HepG2 (cell line): ENCODE results near the gene HDAC4. TPM values are rescaled to one million over a fixed set of nuclear protein-coding genes. Genes with fewer than 3 reads are reported as not detected.

Source experiments
- ETV6 ChIP-seq: sonication (generic); formaldehyde crosslinking; conservative IDR thresholded peaks from 2 replicates; pipeline ENCODE4 v1.4.0; 2020; ENCODE audit warnings: missing genetic modification reagents
- FOXK2 ChIP-seq: fragments of 450-650 bp; IDR thresholded peaks from 2 replicates; pipeline ENCODE4 v1.6.1; 2016
- GATAD1 ChIP-seq: IDR thresholded peaks from 2 replicates; pipeline ENCODE4 v1.6.1; 2016; ENCODE audit warnings: missing genetic modification reagents, missing compliant biosample characterization
- KLF9 ChIP-seq: IDR thresholded peaks from 2 replicates; pipeline ENCODE4 v1.6.1; 2016; ENCODE audit warnings: low read depth
- MED8 ChIP-seq: sonication (generic); formaldehyde crosslinking; IDR thresholded peaks from 2 replicates; pipeline ENCODE4 v1.8.1; 2023; ENCODE audit warnings: mild to moderate bottlenecking, missing genetic modification reagents; ENCODE audit not compliant: insufficient replicate concordance
- NFIB ChIP-seq: sonication (generic); formaldehyde crosslinking; IDR thresholded peaks from 2 replicates; pipeline ENCODE4 v1.9.0; 2021; ENCODE audit warnings: missing genetic modification reagents, mild to moderate bottlenecking, borderline replicate concordance
- NFKB2 ChIP-seq: sonication (generic); formaldehyde crosslinking; IDR thresholded peaks from 2 replicates; pipeline ENCODE4 v1.4.0; 2020; ENCODE audit warnings: missing genetic modification reagents, borderline replicate concordance
- PHB2 ChIP-seq: fragments of 450-650 bp; IDR thresholded peaks from 2 replicates; pipeline ENCODE4 v1.6.1; 2018; ENCODE audit not compliant: partially characterized antibody
- RAD21 ChIP-seq: fragments of 450-650 bp; formaldehyde crosslinking; IDR thresholded peaks from 2 replicates; pipeline ENCODE4 v1.5.0; 2020; ENCODE audit warnings: mild to moderate bottlenecking
- THYN1 ChIP-seq: sonication (generic); formaldehyde crosslinking; IDR thresholded peaks from 2 replicates; pipeline ENCODE4 v1.8.1; 2023; ENCODE audit warnings: low read depth, mild to moderate bottlenecking, moderate library complexity, missing genetic modification reagents, borderline replicate concordance
- U2AF1 ChIP-seq: fragments of 200-400 bp; formaldehyde crosslinking; optimal IDR thresholded peaks from 2 replicates; pipeline ENCODE3; 2017; ENCODE audit warnings: mild to moderate bottlenecking, low read depth, low read length
- ZNF264 ChIP-seq: sonication (generic); formaldehyde crosslinking; IDR thresholded peaks from 2 replicates; pipeline ENCODE4 v1.4.0; 2020; ENCODE audit warnings: missing genetic modification reagents
- ZNF430 ChIP-seq: sonication (generic); formaldehyde crosslinking; IDR thresholded peaks from 2 replicates; pipeline ENCODE4 v1.9.0; 2021; ENCODE audit warnings: mild to moderate bottlenecking, missing genetic modification reagents
- ZNF768 ChIP-seq: sonication (generic); formaldehyde crosslinking; IDR thresholded peaks from 2 replicates; pipeline ENCODE4 v1.4.0; 2020; ENCODE audit warnings: missing genetic modification reagents
- polyA plus RNA-seq, 8 experiments: library from polyadenylated mRNA; depleted of rRNA in 3 of 8; stranded (reverse) in 7 of 8; unstranded in 1 of 8; fragments of >200 nt; fragmentation: Illumina TruSeq in 4 of 8; extraction: Trizol in 4 of 8; gene quantifications; 2 replicates each; pipeline versions ENCODE4 v1.2.1 to v1.2.3, GENCODE V29; 2011 to 2016; ENCODE audit warnings: low read depth in 4 of 8, missing spikeins in 1 of 8, mixed read lengths in 1 of 8; ENCODE audit not compliant: insufficient read depth in 1 of 8
- total RNA-seq, 5 experiments: library from RNA; depleted of rRNA; stranded (reverse); fragments of >200 nt; fragmentation: Illumina TruSeq; extraction: Trizol; gene quantifications; 2 replicates each; pipeline ENCODE4 v1.2.3, GENCODE V29; 2016; ENCODE audit warnings: low read depth in 1 of 5
- TF ChIP-seq, protein P1 (sequence below), 2 experiments: sonication (generic) in 1 of 2; formaldehyde crosslinking in 1 of 2; IDR thresholded peaks; 2 replicates each; pipeline versions ENCODE4 v1.5.1 to v1.6.1; 2011 to 2020; ENCODE audit warnings: borderline replicate concordance in 1 of 2, low read depth in 1 of 2, low read length in 1 of 2, mild to moderate bottlenecking in 1 of 2, missing genetic modification reagents in 1 of 2, moderate library complexity in 1 of 2
- TF ChIP-seq, protein P2 (sequence below): sonication (generic); formaldehyde crosslinking; IDR thresholded peaks from 2 replicates; pipeline ENCODE4 v1.4.0; 2020; ENCODE audit warnings: missing genetic modification reagents
- TF ChIP-seq, protein P3 (sequence below): sonication (generic); formaldehyde crosslinking; IDR thresholded peaks from 2 replicates; pipeline ENCODE4 v1.8.1; 2023; ENCODE audit warnings: missing genetic modification reagents, mild to moderate bottlenecking, borderline replicate concordance
- TF ChIP-seq, protein P4 (sequence below), 2 experiments: sonication (generic) in 1 of 2; formaldehyde crosslinking in 1 of 2; IDR thresholded peaks; 2 replicates each; pipeline versions ENCODE4 v1.6.1 to v1.9.0; 2014 to 2022; ENCODE audit warnings: antibody characterized with exemption in 1 of 2, borderline replicate concordance in 1 of 2, inconsistent platforms in 1 of 2, low read depth in 1 of 2, missing genetic modification reagents in 1 of 2

Gene HDAC4
- total and polyA plus RNA-seq, 2 of the 13 experiments (the other 11 are each of a cell fraction or from before 2014, with no cell fraction given) = 10.1 to 11.5 TPM

DNA sequence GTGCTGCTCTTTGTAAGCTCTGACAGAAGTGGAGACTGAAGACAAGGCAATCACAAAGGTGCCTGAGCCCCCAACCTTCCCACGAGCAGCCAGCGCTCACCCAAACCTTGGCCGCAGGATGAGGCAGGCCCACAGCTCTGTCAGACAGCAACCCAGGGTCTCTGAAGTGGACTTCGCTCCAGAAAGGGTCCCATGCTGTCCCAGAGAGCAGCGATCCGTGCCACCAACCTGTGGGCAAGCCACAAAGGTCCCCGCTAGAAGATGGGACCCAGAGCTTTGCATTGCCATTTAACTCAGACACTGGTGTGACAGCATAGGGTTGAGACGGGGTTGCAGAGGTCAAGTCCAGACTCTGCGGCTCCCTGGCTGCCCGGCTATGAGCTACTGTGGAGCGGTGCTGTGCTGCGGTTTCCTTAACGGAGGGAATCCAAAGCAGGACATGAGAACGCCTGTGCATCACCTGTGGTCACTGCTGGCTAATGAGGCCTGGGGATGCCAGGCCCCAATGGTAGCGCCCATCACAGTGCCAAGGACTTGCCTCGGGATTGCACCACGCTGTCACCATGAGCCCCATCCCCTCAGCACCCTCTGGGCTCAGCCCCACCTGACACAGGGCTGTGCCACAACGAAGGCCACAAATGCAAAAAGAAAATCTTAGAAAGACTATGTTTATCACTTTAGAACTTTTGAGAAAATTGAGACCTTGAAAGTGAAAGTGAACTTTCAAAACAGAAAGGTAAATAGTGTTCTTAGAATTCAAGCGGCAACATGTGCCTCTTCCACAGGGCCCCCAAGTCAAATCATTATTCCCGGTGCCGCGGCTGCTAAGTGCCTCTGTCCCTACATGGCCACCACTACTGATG is 103.4 kb downstream of the HDAC4 start (continued):
- TF ChIP-seq, protein P1, sequence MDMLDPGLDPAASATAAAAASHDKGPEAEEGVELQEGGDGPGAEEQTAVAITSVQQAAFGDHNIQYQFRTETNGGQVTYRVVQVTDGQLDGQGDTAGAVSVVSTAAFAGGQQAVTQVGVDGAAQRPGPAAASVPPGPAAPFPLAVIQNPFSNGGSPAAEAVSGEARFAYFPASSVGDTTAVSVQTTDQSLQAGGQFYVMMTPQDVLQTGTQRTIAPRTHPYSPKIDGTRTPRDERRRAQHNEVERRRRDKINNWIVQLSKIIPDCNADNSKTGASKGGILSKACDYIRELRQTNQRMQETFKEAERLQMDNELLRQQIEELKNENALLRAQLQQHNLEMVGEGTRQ (IDR thresholded peaks at IDR 0.05; ENCODE audit: low read depth, low read length) = no peak
- TF ChIP-seq, protein P1 (CRISPR knock-in tag; IDR thresholded peaks at IDR 0.05; ENCODE audit: borderline replicate concordance) = no peak
- TF ChIP-seq, protein P2, sequence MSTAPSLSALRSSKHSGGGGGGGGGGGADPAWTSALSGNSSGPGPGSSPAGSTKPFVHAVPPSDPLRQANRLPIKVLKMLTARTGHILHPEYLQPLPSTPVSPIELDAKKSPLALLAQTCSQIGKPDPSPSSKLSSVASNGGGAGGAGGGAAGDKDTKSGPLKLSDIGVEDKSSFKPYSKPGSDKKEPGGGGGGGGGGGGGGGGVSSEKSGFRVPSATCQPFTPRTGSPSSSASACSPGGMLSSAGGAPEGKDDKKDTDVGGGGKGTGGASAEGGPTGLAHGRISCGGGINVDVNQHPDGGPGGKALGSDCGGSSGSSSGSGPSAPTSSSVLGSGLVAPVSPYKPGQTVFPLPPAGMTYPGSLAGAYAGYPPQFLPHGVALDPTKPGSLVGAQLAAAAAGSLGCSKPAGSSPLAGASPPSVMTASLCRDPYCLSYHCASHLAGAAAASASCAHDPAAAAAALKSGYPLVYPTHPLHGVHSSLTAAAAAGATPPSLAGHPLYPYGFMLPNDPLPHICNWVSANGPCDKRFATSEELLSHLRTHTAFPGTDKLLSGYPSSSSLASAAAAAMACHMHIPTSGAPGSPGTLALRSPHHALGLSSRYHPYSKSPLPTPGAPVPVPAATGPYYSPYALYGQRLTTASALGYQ (CRISPR knock-in tag) = no peak
- TF ChIP-seq ETV6 (CRISPR knock-in tag) (no peak), THYN1 (no peak), FOXK2 (no peak), U2AF1 (no peak), ZNF264 (CRISPR knock-in tag) (no peak), ZNF430 (CRISPR knock-in tag) (no peak; the same call in 1 of the 2 replicates), GATAD1 (CRISPR knock-in tag) (no peak; the same call in 1 of the 2 replicates), PHB2 (no peak), NFIB (CRISPR knock-in tag) (no peak), RAD21 (CRISPR knock-in tag) (no peak), NFKB2 (peak; percentile 65; the same call in 1 of the 2 replicates), MED8 (CRISPR knock-in tag) (no peak), KLF9 (no peak), ZNF768 (CRISPR knock-in tag) (0 out of 2 replicates have a peak, but pooled peaks have one; percentile 23)
- TF ChIP-seq, protein P3, sequence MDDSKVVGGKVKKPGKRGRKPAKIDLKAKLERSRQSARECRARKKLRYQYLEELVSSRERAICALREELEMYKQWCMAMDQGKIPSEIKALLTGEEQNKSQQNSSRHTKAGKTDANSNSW (CRISPR knock-in tag) = no peak
- TF ChIP-seq, protein P4, sequence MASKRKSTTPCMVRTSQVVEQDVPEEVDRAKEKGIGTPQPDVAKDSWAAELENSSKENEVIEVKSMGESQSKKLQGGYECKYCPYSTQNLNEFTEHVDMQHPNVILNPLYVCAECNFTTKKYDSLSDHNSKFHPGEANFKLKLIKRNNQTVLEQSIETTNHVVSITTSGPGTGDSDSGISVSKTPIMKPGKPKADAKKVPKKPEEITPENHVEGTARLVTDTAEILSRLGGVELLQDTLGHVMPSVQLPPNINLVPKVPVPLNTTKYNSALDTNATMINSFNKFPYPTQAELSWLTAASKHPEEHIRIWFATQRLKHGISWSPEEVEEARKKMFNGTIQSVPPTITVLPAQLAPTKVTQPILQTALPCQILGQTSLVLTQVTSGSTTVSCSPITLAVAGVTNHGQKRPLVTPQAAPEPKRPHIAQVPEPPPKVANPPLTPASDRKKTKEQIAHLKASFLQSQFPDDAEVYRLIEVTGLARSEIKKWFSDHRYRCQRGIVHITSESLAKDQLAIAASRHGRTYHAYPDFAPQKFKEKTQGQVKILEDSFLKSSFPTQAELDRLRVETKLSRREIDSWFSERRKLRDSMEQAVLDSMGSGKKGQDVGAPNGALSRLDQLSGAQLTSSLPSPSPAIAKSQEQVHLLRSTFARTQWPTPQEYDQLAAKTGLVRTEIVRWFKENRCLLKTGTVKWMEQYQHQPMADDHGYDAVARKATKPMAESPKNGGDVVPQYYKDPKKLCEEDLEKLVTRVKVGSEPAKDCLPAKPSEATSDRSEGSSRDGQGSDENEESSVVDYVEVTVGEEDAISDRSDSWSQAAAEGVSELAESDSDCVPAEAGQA (IDR thresholded peaks at IDR 0.05; ENCODE audit: low read depth) = no peak
- TF ChIP-seq, protein P4 (CRISPR knock-in tag; IDR thresholded peaks at IDR 0.05; ENCODE audit: borderline replicate concordance) = no peak
